ENCODE data around the gene IDI1.

The IDI1 gene

DNA sequence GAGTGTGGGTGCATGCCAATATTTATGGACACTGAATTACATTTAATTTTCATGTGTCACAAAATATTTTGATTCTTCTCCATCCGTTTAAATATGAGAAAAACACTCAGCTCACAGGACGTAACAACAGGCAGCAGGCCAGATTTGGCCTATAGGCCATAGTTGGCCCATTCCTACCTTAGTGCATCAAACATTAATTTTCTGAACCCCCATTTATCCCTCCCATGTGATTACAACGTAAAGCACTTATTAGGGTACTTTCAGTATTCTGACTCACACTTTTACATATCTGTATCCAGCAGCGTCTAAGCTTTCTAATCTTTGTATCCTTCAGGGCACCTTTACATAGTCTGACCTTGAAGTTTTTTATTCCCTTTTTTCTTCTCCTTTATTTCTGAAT lies 4.0 kb downstream of the IDI1 start:
- Histone ChIP-seq H3K27me3 (ENCODE audit: insufficient read depth, poor library complexity, severe bottlenecking) (no peaks in the 10 kb centered on the region), H3K27ac (replicated peaks) (peak overlapping the region; percentile 76), H3K4me3 (replicated peaks; ENCODE audit: insufficient read depth, low read length) (no peak overlapping the region)
- TF ChIP-seq, protein P1, sequence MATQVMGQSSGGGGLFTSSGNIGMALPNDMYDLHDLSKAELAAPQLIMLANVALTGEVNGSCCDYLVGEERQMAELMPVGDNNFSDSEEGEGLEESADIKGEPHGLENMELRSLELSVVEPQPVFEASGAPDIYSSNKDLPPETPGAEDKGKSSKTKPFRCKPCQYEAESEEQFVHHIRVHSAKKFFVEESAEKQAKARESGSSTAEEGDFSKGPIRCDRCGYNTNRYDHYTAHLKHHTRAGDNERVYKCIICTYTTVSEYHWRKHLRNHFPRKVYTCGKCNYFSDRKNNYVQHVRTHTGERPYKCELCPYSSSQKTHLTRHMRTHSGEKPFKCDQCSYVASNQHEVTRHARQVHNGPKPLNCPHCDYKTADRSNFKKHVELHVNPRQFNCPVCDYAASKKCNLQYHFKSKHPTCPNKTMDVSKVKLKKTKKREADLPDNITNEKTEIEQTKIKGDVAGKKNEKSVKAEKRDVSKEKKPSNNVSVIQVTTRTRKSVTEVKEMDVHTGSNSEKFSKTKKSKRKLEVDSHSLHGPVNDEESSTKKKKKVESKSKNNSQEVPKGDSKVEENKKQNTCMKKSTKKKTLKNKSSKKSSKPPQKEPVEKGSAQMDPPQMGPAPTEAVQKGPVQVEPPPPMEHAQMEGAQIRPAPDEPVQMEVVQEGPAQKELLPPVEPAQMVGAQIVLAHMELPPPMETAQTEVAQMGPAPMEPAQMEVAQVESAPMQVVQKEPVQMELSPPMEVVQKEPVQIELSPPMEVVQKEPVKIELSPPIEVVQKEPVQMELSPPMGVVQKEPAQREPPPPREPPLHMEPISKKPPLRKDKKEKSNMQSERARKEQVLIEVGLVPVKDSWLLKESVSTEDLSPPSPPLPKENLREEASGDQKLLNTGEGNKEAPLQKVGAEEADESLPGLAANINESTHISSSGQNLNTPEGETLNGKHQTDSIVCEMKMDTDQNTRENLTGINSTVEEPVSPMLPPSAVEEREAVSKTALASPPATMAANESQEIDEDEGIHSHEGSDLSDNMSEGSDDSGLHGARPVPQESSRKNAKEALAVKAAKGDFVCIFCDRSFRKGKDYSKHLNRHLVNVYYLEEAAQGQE (IDR thresholded peaks at IDR 0.05; ENCODE audit: insufficient replicate concordance, low read depth) = no peak
- TF ChIP-seq POLR2AphosphoS5 (IDR thresholded peaks at IDR 0.05; ENCODE audit: low read depth) (no peak), SPI1 (IDR thresholded peaks at IDR 0.05; ENCODE audit: borderline replicate concordance, low read depth) (no peak), GABPA (IDR thresholded peaks at IDR 0.05; ENCODE audit: low read depth) (no peak)
- TF ChIP-seq, protein P2, sequence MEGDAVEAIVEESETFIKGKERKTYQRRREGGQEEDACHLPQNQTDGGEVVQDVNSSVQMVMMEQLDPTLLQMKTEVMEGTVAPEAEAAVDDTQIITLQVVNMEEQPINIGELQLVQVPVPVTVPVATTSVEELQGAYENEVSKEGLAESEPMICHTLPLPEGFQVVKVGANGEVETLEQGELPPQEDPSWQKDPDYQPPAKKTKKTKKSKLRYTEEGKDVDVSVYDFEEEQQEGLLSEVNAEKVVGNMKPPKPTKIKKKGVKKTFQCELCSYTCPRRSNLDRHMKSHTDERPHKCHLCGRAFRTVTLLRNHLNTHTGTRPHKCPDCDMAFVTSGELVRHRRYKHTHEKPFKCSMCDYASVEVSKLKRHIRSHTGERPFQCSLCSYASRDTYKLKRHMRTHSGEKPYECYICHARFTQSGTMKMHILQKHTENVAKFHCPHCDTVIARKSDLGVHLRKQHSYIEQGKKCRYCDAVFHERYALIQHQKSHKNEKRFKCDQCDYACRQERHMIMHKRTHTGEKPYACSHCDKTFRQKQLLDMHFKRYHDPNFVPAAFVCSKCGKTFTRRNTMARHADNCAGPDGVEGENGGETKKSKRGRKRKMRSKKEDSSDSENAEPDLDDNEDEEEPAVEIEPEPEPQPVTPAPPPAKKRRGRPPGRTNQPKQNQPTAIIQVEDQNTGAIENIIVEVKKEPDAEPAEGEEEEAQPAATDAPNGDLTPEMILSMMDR (IDR thresholded peaks at IDR 0.05; ENCODE audit: insufficient read depth, low read length) = no peak
- DNase-seq (ENCODE audit: low read depth in 1 of 2, low spot score in 1 of 2) = no peak

DNA sequence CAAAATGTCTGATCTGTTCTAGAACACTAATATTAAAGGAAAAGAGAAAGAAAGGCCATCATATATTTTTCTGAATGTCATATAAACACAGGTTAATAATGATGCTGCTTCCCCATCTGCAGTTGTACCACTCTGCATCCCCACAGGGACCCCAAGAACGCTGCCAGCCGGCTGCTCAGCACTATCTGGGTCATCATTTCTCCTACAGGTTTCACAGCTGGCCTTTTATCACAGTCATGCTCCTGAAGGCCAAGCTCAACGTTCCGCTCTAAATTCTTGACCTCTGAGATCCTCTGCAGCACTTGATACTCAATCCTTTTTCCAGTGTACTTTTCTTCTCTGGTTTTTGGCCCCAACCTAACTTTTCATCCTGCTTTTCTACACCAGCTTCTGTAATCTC lies 4.8 kb downstream of the IDI1 start:
- Histone ChIP-seq H3K27me3 (ENCODE audit: insufficient read depth, poor library complexity, severe bottlenecking) (no peaks in the 10 kb centered on the region), H3K4me3 (replicated peaks; ENCODE audit: insufficient read depth, low read length) (no peak overlapping the region), H3K27ac (replicated peaks) (peak overlapping the region; percentile 76)
- DNase-seq (ENCODE audit: low read depth in 1 of 2, low spot score in 1 of 2) = no peak
- TF ChIP-seq, protein P2 (IDR thresholded peaks at IDR 0.05; ENCODE audit: insufficient read depth, low read length) = no peak
- no peak for TF ChIP-seq POLR2AphosphoS5 (IDR thresholded peaks at IDR 0.05; ENCODE audit: low read depth)
- TF ChIP-seq, protein P1 (IDR thresholded peaks at IDR 0.05; ENCODE audit: insufficient replicate concordance, low read depth) = no peak
- no peak for TF ChIP-seq SPI1 (IDR thresholded peaks at IDR 0.05; ENCODE audit: borderline replicate concordance, low read depth)
- TF ChIP-seq GABPA (IDR thresholded peaks at IDR 0.05; ENCODE audit: low read depth) = no peak

DNA sequence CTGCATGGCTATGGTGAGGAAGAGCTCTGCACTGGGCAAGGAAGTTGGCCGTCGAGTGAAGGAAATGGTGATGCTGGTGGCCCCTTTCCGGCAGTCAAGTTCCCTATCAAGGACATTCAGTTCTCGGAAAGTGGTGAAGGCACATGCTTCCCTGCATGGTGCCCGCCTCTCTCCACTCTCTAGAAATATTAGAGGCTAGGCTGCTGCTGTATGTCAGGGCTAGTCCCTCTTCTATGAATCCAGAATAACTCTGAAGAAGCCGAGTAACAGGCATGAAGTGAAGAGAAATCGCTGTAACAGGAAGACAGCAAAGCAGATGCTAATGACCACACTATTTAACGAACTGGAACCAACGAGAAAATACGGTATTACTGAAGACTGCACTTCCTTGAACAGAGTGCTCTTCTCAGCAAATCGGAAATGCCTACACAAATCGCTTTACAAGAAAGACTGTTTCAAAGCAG lies 5.4 kb downstream of the IDI1 start:
- H3K4me3 ChIP-seq (replicated peaks; ENCODE audit: insufficient read depth, low read length) = 0 out of 2 replicates have a peak overlapping the region, but pooled peaks have one; percentile 2
- peak overlapping the region; percentile 76 for H3K27ac ChIP-seq (replicated peaks)
- TF ChIP-seq POLR2AphosphoS5 (IDR thresholded peaks at IDR 0.05; ENCODE audit: low read depth) = 0 out of 2 replicates have a peak, but pooled peaks have one; percentile 28
- TF ChIP-seq, protein P2 (IDR thresholded peaks at IDR 0.05; ENCODE audit: insufficient read depth, low read length) = no peak
- peak; percentile 43; the same call in 1 of the 2 replicates for TF ChIP-seq SPI1 (IDR thresholded peaks at IDR 0.05; ENCODE audit: borderline replicate concordance, low read depth)
- H3K27me3 ChIP-seq (ENCODE audit: insufficient read depth, poor library complexity, severe bottlenecking) = no peaks in the 10 kb centered on the region
- peak in 1 of 2 experiments; percentile 71 for DNase-seq (ENCODE audit: low read depth in 1 of 2, low spot score in 1 of 2)

DNA sequence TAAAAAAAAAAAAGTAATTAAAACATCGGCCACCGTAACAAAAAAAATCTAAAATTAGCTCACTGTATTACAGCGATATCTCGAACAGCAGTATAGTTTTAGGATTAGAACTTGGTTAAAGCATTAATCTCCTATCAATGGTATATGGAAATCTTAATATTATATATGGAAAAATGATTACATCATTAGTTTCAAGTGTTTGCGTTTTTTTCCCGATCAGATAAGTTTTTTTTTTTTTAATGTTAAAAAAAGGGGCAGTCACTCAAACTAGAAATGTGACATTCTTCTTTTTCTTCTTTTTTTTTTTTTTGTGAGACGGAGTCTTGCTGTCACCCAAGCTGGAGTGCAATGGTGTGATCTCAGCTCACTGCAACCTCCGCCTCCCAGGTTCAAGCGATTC lies 7.4 kb downstream of the IDI1 start:
- no peaks in the 10 kb centered on the region for H3K27me3 ChIP-seq (ENCODE audit: insufficient read depth, poor library complexity, severe bottlenecking)
- no peak for TF ChIP-seq POLR2AphosphoS5 (IDR thresholded peaks at IDR 0.05; ENCODE audit: low read depth)
- no peak for TF ChIP-seq GABPA (IDR thresholded peaks at IDR 0.05; ENCODE audit: low read depth)
- TF ChIP-seq, protein P2 (IDR thresholded peaks at IDR 0.05; ENCODE audit: insufficient read depth, low read length) = no peak
- no peak overlapping the region for H3K4me3 ChIP-seq (replicated peaks; ENCODE audit: insufficient read depth, low read length)
- no peak overlapping the region for H3K27ac ChIP-seq (replicated peaks)
- DNase-seq (ENCODE audit: low read depth in 1 of 2, low spot score in 1 of 2) = no peak

Measured in HL-60 (cell line).